NT2/D1 (cell line): ENCODE data around the gene ARHGEF6.
"Not testable (repeated sequence)": the region's sequence is repeated elsewhere in the genome, so short reads cannot be mapped to it uniquely, and the experiment has no call there.

ENCODE experiments used
- DNase-seq: peaks from one replicate; pipeline ENCODE4 v3.0.0-alpha.2; 2011; ENCODE audit warnings: low read depth, low spot score
- H3K27me3 ChIP-seq: 2 replicates; pipeline ENCODE4 v1.6.0; 2011; ENCODE audit warnings: mild to moderate bottlenecking; ENCODE audit not compliant: insufficient read length, insufficient read depth
- H3K36me3 ChIP-seq: 2 replicates; pipeline ENCODE4 v1.6.1; 2011; ENCODE audit warnings: mild to moderate bottlenecking, low read length, mixed read lengths; ENCODE audit not compliant: insufficient read depth, insufficient read length
- H3K4me1 ChIP-seq: 2 replicates; pipeline ENCODE4 v1.5.1; 2011; ENCODE audit not compliant: insufficient read depth, insufficient read length
- H3K4me3 ChIP-seq: 2 replicates; pipeline ENCODE4 v1.5.1; 2011; ENCODE audit warnings: low read depth; ENCODE audit not compliant: insufficient read length
- H3K9ac ChIP-seq: 2 replicates; pipeline ENCODE4 v1.6.0; 2011; ENCODE audit warnings: low read depth; ENCODE audit not compliant: insufficient read length
- H3K9me3 ChIP-seq: 2 replicates; pipeline ENCODE4 v1.5.1; 2011; ENCODE audit warnings: mild to moderate bottlenecking, low read length; ENCODE audit not compliant: insufficient read depth
- SUZ12 ChIP-seq: IDR thresholded peaks from 2 replicates; pipeline ENCODE4 v1.6.1; 2011; ENCODE audit not compliant: insufficient read length, insufficient read depth; ENCODE audit errors: extremely low read depth
- YY1 ChIP-seq: IDR thresholded peaks from 2 replicates; pipeline ENCODE4 v1.6.1; 2011; ENCODE audit not compliant: insufficient read length, insufficient read depth
- ZNF274 ChIP-seq: IDR thresholded peaks from 2 replicates; pipeline ENCODE4 v1.6.1; 2011; ENCODE audit warnings: mild to moderate bottlenecking, low read depth, low read length

ARHGEF6 gene

DNA sequence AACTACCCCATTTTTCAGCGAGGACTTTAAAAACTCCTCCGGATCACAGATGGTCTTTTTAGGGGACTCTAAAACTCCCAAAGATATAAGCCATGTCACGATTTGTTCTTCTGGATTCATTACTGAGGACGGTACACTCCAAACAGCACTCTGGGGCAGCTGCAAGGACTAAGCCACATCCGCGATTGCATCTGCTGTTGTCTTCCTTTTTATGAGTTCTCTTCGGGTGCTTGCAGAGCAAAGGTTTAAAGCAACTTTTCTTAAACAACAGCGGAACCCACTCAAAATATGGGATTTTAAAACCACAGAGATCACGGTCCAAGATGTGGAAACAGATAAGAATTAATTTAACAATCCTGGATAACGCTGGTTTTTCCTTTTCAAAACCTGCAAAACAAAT is at the start of gene ARHGEF6:
ARHGEF6 (minus strand) TSS at position 170 of the 400 bp plus-strand sequence; CDS start at position 120, 50 bp downstream.
- no peak within 1 kb of the TSS for H3K9ac ChIP-seq
- H3K9me3 ChIP-seq: no peaks in the 10 kb centered on the region
- no peak within 1 kb of the TSS for H3K4me3 ChIP-seq

DNA sequence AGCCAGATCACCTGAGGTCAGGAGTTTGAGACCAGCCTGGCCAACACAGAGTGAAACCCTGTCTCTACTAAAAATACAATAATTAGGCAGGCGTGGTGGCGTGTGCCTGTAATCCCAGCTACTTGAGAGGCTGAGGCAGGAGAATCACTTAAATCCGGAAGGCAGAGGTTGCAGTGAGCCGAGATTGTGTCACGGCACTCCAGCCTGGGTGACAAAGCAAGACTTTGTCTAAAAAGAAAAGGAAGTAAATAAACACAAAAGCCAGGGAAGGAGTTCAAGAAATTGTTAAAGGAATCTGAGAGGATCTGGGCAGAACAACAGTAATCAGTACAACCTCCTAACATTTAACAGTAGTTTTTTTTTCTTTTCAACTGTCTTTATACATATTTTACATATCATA is 48.7 kb upstream of the ARHGEF6 start:
- Histone ChIP-seq H3K36me3 (no peaks in the 10 kb centered on the region), H3K4me3 (no peak overlapping the region), H3K9me3 (no peaks in the 10 kb centered on the region), H3K9ac (no peak overlapping the region), H3K4me1 (no peaks in the 10 kb centered on the region), H3K27me3 (no peaks in the 10 kb centered on the region)
- TF ChIP-seq SUZ12 (no peak), YY1 (no peak), ZNF274 (no peak)
- DNase-seq: no peak

More for the DNA sequence above, at the start of gene ARHGEF6:
- no peak for DNase-seq
- H3K36me3 ChIP-seq: no peaks in the 10 kb centered on the region
- no peak for TF ChIP-seq ZNF274
- no peak for TF ChIP-seq SUZ12
- TF ChIP-seq YY1: no peak
- no peaks in the 10 kb centered on the region for H3K27me3 ChIP-seq
- no peaks in the 10 kb centered on the region for H3K4me1 ChIP-seq

- H3K27me3 ChIP-seq: no peaks in the 10 kb centered on the region
- no peak for DNase-seq
- no peak overlapping the region for H3K9ac ChIP-seq
- TF ChIP-seq ZNF274 (no peak), SUZ12 (no peak), YY1 (no peak)
- no peaks in the 10 kb centered on the region for H3K36me3 ChIP-seq
- no peaks in the 10 kb centered on the region for H3K4me1 ChIP-seq
- H3K4me3 ChIP-seq: no peak overlapping the region
- H3K9me3 ChIP-seq: no peaks in the 10 kb centered on the region
Measured at GRCh38 chrX:136828830-136829229, 48.1 kb upstream of the ARHGEF6 start.

DNA sequence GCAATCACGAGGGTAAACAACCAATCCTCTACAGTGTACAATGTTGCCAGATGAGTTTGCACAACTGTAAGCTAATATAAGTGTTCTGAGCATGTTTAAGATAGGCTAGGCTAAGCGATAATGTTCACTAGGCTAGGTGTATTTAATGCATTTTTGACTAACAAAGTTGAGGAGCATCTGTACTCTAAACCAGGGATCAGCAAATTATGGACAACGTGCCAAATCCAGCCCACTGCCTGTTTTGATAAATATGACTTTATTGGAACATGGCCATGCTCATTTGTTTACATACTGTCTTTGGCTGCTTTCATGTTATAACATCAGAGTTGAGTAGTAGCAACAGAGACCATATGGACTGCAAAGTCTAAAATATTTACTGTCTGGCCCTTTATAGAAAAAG is 46.3 kb upstream of the ARHGEF6 start:
- no peaks in the 10 kb centered on the region for H3K27me3 ChIP-seq
- no peaks in the 10 kb centered on the region for H3K4me1 ChIP-seq
- H3K9ac ChIP-seq: no peak overlapping the region
- H3K36me3 ChIP-seq: no peaks in the 10 kb centered on the region
- TF ChIP-seq SUZ12 (no peak), ZNF274 (no peak), YY1 (no peak)
- no peaks in the 10 kb centered on the region for H3K9me3 ChIP-seq
- no peak for DNase-seq
- H3K4me3 ChIP-seq: no peak overlapping the region

GRCh38 chrX:136825771-136826170 is 45.0 kb upstream of the ARHGEF6 start:
- Histone ChIP-seq H3K27me3 (no peaks in the 10 kb centered on the region), H3K9me3 (no peaks in the 10 kb centered on the region), H3K9ac (no peak overlapping the region), H3K4me1 (no peaks in the 10 kb centered on the region), H3K4me3 (no peak overlapping the region), H3K36me3 (no peaks in the 10 kb centered on the region)
- no peak for TF ChIP-seq ZNF274
- no peak for TF ChIP-seq YY1
- no peak for TF ChIP-seq SUZ12
- DNase-seq: no peak

GRCh38 chrX:136823175-136823574 is 42.4 kb upstream of the ARHGEF6 start:
- no peak for TF ChIP-seq YY1
- TF ChIP-seq ZNF274: no peak
- no peak for TF ChIP-seq SUZ12

GRCh38 chrX:136822337-136823095 is 41.8 kb upstream of the ARHGEF6 start:
- no peak for TF ChIP-seq ZNF274
- no peak for TF ChIP-seq YY1
- TF ChIP-seq SUZ12: no peak
- Histone ChIP-seq H3K27me3 (no peaks in the 10 kb centered on the region), H3K36me3 (no peaks in the 10 kb centered on the region), H3K9me3 (no peaks in the 10 kb centered on the region), H3K4me3 (no peak overlapping the region), H3K9ac (no peak overlapping the region), H3K4me1 (no peaks in the 10 kb centered on the region)
- DNase-seq: no peak

More at GRCh38 chrX:136823175-136823574, 42.4 kb upstream of the ARHGEF6 start:
- H3K4me1 ChIP-seq: no peaks in the 10 kb centered on the region
- H3K9ac ChIP-seq: no peak overlapping the region
- H3K4me3 ChIP-seq: no peak overlapping the region
- no peak for DNase-seq
- no peaks in the 10 kb centered on the region for H3K36me3 ChIP-seq
- H3K27me3 ChIP-seq: no peaks in the 10 kb centered on the region
- H3K9me3 ChIP-seq: no peaks in the 10 kb centered on the region

DNA sequence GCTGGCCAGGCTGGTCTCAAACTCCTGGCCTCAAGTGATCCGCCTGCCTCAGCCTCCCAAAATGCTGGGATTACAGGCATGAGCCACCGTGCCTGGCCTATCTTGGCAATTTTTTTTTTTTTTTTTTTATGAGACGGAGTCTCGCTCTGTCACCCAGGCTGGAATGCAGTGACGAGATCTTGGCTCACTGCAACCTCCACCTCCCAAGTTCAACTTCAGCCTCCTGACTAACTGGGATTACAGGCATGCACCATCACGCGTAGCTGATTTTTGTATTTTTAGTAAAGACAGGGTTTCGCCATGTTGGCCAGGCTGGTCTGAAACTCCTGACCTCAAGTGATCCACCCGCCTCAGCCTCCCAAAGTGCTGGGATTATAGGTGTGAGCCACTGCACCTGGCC is 39.0 kb upstream of the ARHGEF6 start:
- H3K36me3 ChIP-seq, DNase-seq, H3K9me3 ChIP-seq, H3K27me3 ChIP-seq, H3K4me3 ChIP-seq, H3K9ac ChIP-seq, H3K4me1 ChIP-seq: not testable (repeated sequence)
